Measurements from ENCODE around the gene RAB11A.

DNA sequence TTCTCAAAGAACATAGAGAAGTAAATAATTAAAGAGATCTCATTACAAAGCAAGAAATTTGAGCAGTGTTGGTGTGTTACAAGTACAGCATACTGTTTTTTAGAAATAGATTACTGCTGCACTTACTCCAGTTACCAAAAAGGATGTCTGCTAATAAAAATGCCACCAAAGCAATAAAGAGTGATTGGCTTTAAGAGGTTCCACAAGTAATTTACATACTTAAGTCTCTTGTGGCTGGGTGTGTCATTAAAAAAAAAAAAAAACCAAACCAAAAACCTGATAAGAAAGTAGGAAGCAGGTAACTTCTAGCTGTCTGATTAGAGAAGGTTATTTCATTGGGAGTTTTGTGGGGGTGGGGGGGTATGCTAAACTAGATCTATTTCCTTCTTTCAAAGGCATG lies 15.2 kb downstream of the RAB11A start:
- TF ChIP-seq, protein P1, sequence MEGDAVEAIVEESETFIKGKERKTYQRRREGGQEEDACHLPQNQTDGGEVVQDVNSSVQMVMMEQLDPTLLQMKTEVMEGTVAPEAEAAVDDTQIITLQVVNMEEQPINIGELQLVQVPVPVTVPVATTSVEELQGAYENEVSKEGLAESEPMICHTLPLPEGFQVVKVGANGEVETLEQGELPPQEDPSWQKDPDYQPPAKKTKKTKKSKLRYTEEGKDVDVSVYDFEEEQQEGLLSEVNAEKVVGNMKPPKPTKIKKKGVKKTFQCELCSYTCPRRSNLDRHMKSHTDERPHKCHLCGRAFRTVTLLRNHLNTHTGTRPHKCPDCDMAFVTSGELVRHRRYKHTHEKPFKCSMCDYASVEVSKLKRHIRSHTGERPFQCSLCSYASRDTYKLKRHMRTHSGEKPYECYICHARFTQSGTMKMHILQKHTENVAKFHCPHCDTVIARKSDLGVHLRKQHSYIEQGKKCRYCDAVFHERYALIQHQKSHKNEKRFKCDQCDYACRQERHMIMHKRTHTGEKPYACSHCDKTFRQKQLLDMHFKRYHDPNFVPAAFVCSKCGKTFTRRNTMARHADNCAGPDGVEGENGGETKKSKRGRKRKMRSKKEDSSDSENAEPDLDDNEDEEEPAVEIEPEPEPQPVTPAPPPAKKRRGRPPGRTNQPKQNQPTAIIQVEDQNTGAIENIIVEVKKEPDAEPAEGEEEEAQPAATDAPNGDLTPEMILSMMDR (conservative IDR thresholded peaks at IDR 0.05; ENCODE audit: low read length): no peak
- TF ChIP-seq EZH2phosphoT487 (IDR thresholded peaks at IDR 0.05; ENCODE audit: borderline replicate concordance, low read depth, low read length): no peak

Measured in OCI-LY7 (cell line).